HCT116 (cell line): ENCODE measurements around the gene TMEM234. TPM values are rescaled to one million over a fixed set of nuclear protein-coding genes. Genes with fewer than 3 reads are reported as not detected.

Source experiments
- ATAC-seq: fragments of 200-7000 bp; cut with Tn5 transposase; 2 replicates; pipeline ENCODE4 v1.9.1; 2020; ENCODE audit warnings: mild to moderate bottlenecking, moderate library complexity
- BruUV-seq: library from RNA; stranded (reverse); fragments of 400-500 nt; replicated peaks from 2 replicates; lab custom pipeline; 2021; lab: Mats Ljungman, UMichigan
- CTCF ChIA-PET: fragments of 300-600 bp; sonication (Branson Sonifier 250); formaldehyde crosslinking; loops from one replicate; lab custom pipeline; 2021; ENCODE audit warnings: antibody characterized with exemption; lab: Charles Lee
- POLR2A ChIA-PET: fragments of 300-600, 350-600 bp; sonication (Branson Sonifier 250); formaldehyde crosslinking; loops from one replicate; lab custom pipeline; 2021; ENCODE audit warnings: antibody characterized with exemption; lab: Charles Lee
- RAD21 ChIA-PET, 2 experiments: fragments of 300-600 bp; sonication (Branson Sonifier 250); formaldehyde crosslinking; loops; one replicate each; lab custom pipeline; 2023; ENCODE audit warnings: low total read pairs in 2 of 2; ENCODE audit not compliant: uncharacterized antibody in 2 of 2, unreplicated experiment in 2 of 2, low non-redundant PET in 1 of 2; lab: Charles Lee
- DNase-seq: peaks from one replicate; pipeline ENCODE4 v3.0.0-alpha.2; 2010; ENCODE audit warnings: low read depth, low spot score
- H2AFZ ChIP-seq: fragments of 200-600 bp; shearing (Covaris generic), sonication (generic); 2 replicates; pipeline ENCODE4 v1.6.1; 2017; ENCODE audit warnings: low read depth, mixed run types, mixed read lengths, antibody characterized with exemption, low read length; ENCODE audit not compliant: poor library complexity, severe bottlenecking
- H3K27ac ChIP-seq: 2 replicates; pipeline ENCODE4 v1.5.1; 2012; ENCODE audit warnings: low read depth, low read length
- H3K27me3 ChIP-seq: fragments of 200-600 bp; sonication (generic); 2 replicates; pipeline ENCODE4 v1.6.1; 2016; ENCODE audit warnings: mixed run types, low read length, mixed read lengths; ENCODE audit not compliant: insufficient read depth
- H3K36me3 ChIP-seq, 2 experiments: fragments of 200-500 bp in 1 of 2; fragments of 200-600 bp in 1 of 2; sonication (Bioruptor generic) in 1 of 2; sonication (generic) in 1 of 2; 2 replicates each; pipeline versions ENCODE4 v1.5.1 to v1.6.1; 2014 to 2016; ENCODE audit warnings: low read length in 2 of 2, inconsistent platforms in 1 of 2, mixed read lengths in 1 of 2, mixed run types in 1 of 2; ENCODE audit not compliant: insufficient read depth in 2 of 2, control insufficient read depth in 1 of 2
- H3K4me1 ChIP-seq, 2 experiments: fragments of 200-600 bp in 1 of 2; sonication (generic) in 1 of 2; 2 replicates each; pipeline versions ENCODE4 v1.5.1 to v1.6.1; 2012 to 2017; ENCODE audit warnings: low read length in 2 of 2, inconsistent platforms in 1 of 2, mild to moderate bottlenecking in 1 of 2, mixed read lengths in 1 of 2, mixed run types in 1 of 2, moderate library complexity in 1 of 2; ENCODE audit not compliant: insufficient read depth in 2 of 2, control insufficient read depth in 1 of 2
- H3K4me2 ChIP-seq: fragments of 200-600 bp; sonication (generic); 2 replicates; pipeline ENCODE4 v1.6.1; 2017; ENCODE audit warnings: mixed run types, low read length, mixed read lengths
- H3K4me3 ChIP-seq, 2 experiments: fragments of 200-600 bp in 1 of 2; sonication (generic) in 1 of 2; replicated peaks in 1 of 2; 2 replicates each; pipeline ENCODE4 v1.5.1; 2011 to 2016; ENCODE audit warnings: low read length in 2 of 2, control low read depth in 1 of 2, low read depth in 1 of 2, mild to moderate bottlenecking in 1 of 2, mixed read lengths in 1 of 2, mixed run types in 1 of 2
- H3K79me2 ChIP-seq: fragments of 200-600 bp; sonication (generic); 2 replicates; pipeline ENCODE4 v1.6.1; 2017; ENCODE audit warnings: mild to moderate bottlenecking, mixed run types, low read length, moderate library complexity, mixed read lengths; ENCODE audit not compliant: insufficient read depth
- H3K9ac ChIP-seq: fragments of 200-600 bp; sonication (generic); 2 replicates; pipeline ENCODE4 v1.6.1; 2016; ENCODE audit warnings: low read length, mixed read lengths
- H3K9me2 ChIP-seq: fragments of 200-600 bp; sonication (generic), shearing (Covaris generic); 2 replicates; pipeline ENCODE4 v1.6.1; 2017; ENCODE audit warnings: mixed run types, mild to moderate bottlenecking, moderate library complexity; ENCODE audit not compliant: insufficient read depth
- H3K9me3 ChIP-seq, 2 experiments: fragments of 200-500 bp in 1 of 2; fragments of 200-600 bp in 1 of 2; sonication (Bioruptor generic) in 1 of 2; sonication (generic) in 1 of 2; 2 replicates each; pipeline ENCODE4 v1.6.1; 2014 to 2017; ENCODE audit warnings: low read length in 2 of 2, mixed read lengths in 2 of 2, inconsistent platforms in 1 of 2, low read depth in 1 of 2, mild to moderate bottlenecking in 1 of 2, mixed run types in 1 of 2, moderate library complexity in 1 of 2; ENCODE audit not compliant: control insufficient read depth in 1 of 2, insufficient read depth in 1 of 2
- H4K20me1 ChIP-seq: fragments of 200-600 bp; sonication (generic), shearing (Covaris generic); 2 replicates; pipeline ENCODE4 v1.6.1; 2017; ENCODE audit warnings: mixed run types, mild to moderate bottlenecking, moderate library complexity; ENCODE audit not compliant: insufficient read depth
- ATF3 ChIP-seq: IDR thresholded peaks from 2 replicates; pipeline ENCODE4 v1.6.1; 2012
- REST ChIP-seq: IDR thresholded peaks from 2 replicates; pipeline ENCODE4 v1.6.1; 2012; ENCODE audit warnings: low read depth
- TCF7L2 ChIP-seq: IDR thresholded peaks from 2 replicates; pipeline ENCODE4 v1.7.0; 2011; ENCODE audit warnings: borderline replicate concordance, inconsistent platforms; ENCODE audit not compliant: insufficient read depth, insufficient read length; ENCODE audit errors: extremely low read depth
- intact Hi-C: fragments of 100-400 bp; cut with micrococcal nuclease; formaldehyde crosslinking; loops from 2 replicates; pipeline ENCODE4 v1.10.0; 2022
- total RNA-seq: library from RNA; stranded (reverse); gene quantifications from one replicate; pipeline ENCODE4 v1.2.1, GENCODE V29; 2021; ENCODE audit not compliant: unreplicated experiment

TMEM234 gene
- total RNA-seq, 1 experiment from 2014 or later: 12.3 TPM

- no peak for TF ChIP-seq REST
- no peak for TF ChIP-seq TCF7L2
- TF ChIP-seq ATF3: no peak
Observed at GRCh38 chr1:32269744-32270143, 47.6 kb upstream of the TMEM234 start (continued).

- Histone ChIP-seq H3K27ac (no peak overlapping the region), H2AFZ (no peak overlapping the region), H3K79me2 (no peaks in the 10 kb centered on the region), H3K4me1 (peaks cover 3 to 18% of the 10 kb centered on the region in 2 experiments), H3K36me3 (no peaks in the 10 kb centered on the region), H3K9ac (no peak overlapping the region), H3K27me3 (no peaks in the 10 kb centered on the region), H3K4me2 (no peak overlapping the region), H3K4me3 (no peak overlapping the region), H3K9me2 (no peaks in the 10 kb centered on the region), H4K20me1 (no peaks in the 10 kb centered on the region), H3K9me3 (no peaks in the 10 kb centered on the region)
- BruUV-seq: no TSS peak
- TF ChIP-seq REST: no peak
- intact Hi-C loops: no loop called here
- ChIA-PET CTCF (no interaction called here), POLR2A (no interaction called here), RAD21 (no interaction called here)
- no peak for DNase-seq
- no peak for ATAC-seq
Observed at GRCh38 chr1:32266921-32267591, 44.9 kb upstream of the TMEM234 start.
